K562 (cell line): Measurements from ENCODE around the gene CDC42SE2. TPM values are rescaled to one million over a fixed set of nuclear protein-coding genes. Genes with fewer than 3 reads are reported as not detected.
A peak's percentile ranks its signal among the peaks of the same experiment; 100 is the strongest.

Experiments
- ATAC-seq: fragments of 200-7000 bp; cut with Tn5 transposase; 3 replicates; pipeline ENCODE4 v1.9.1; 2020; ENCODE audit warnings: moderate library complexity
- BruUV-seq: library from RNA; stranded (reverse); fragments of 400-500 nt; replicated peaks from 2 replicates; lab custom pipeline; 2021; lab: Mats Ljungman, UMichigan
- CTCF ChIA-PET: fragments of 300-600 bp; formaldehyde crosslinking; extraction: SDS; loops from one replicate; lab custom pipeline; 2021; ENCODE audit warnings: low intra/inter-chr PET ratio; lab: Yijun Ruan, JAX
- POLR2A ChIA-PET: fragments of 300-600, 350-650 bp; sonication (Branson Sonifier 250); formaldehyde crosslinking; extraction: SDS; loops from one replicate; lab custom pipeline; 2021; ENCODE audit warnings: antibody characterized with exemption, inconsistent platforms; lab: Yijun Ruan, JAX
- DNase-seq, 4 experiments: peaks; one replicate each; pipeline versions ENCODE4 v3.0.0 to v3.0.0-alpha.2; 2011 to 2018; ENCODE audit warnings: low spot score in 3 of 4, mixed read lengths in 3 of 4; ENCODE audit errors: extremely low read depth in 1 of 4
- FAIRE-seq: peaks from 2 replicates; lab custom pipeline; 2011; peaks lifted over from hg19 to GRCh38; lab: Jason Lieb, UNC
- H2AFZ ChIP-seq: 2 replicates; pipeline ENCODE4 v1.6.0; 2011; ENCODE audit warnings: low read depth, low read length, control low read depth, inconsistent platforms
- H3K27ac ChIP-seq: fragments of 200-600 bp; 3 replicates; pipeline ENCODE4 v1.8.0; 2011; ENCODE audit warnings: low read depth, mild to moderate bottlenecking, control low read depth, inconsistent platforms, low read length, moderate library complexity, mixed read lengths; ENCODE audit errors: extremely low read depth
- H3K27me3 ChIP-seq, 2 experiments: fragments of 300-600 bp in 1 of 2; 2 replicates in 1 of 2; 3 replicates in 1 of 2; pipeline versions ENCODE4 v1.6.0 to v1.8.0; 2011; ENCODE audit warnings: inconsistent platforms in 2 of 2, low read length in 2 of 2, mild to moderate bottlenecking in 1 of 2, mixed read lengths in 1 of 2, moderate library complexity in 1 of 2; ENCODE audit not compliant: control insufficient read depth in 2 of 2, insufficient read depth in 2 of 2
- H3K36me3 ChIP-seq: fragments of 300-600 bp; 3 replicates; pipeline ENCODE4 v1.8.0; 2011; ENCODE audit warnings: mild to moderate bottlenecking, low read length, inconsistent platforms; ENCODE audit not compliant: control insufficient read depth, insufficient read depth
- H3K4me1 ChIP-seq, 2 experiments: fragments of 200-600 bp in 1 of 2; replicated peaks in 1 of 2; 2 replicates in 1 of 2; 3 replicates in 1 of 2; pipeline versions ENCODE4 v1.5.1 to v1.8.0; 2011; ENCODE audit warnings: inconsistent platforms in 2 of 2, low read length in 2 of 2, mild to moderate bottlenecking in 1 of 2, mixed read lengths in 1 of 2, moderate library complexity in 1 of 2; ENCODE audit not compliant: control insufficient read depth in 2 of 2, insufficient read depth in 2 of 2
- H3K4me2 ChIP-seq: 2 replicates; pipeline ENCODE4 v1.6.1; 2011; ENCODE audit warnings: low read length, control low read depth, inconsistent platforms, mixed read lengths; ENCODE audit not compliant: insufficient read depth
- H3K4me3 ChIP-seq: fragments of 200-600 bp; sonication (generic), shearing (Covaris generic); 2 replicates; pipeline ENCODE4 v1.5.1; 2016; ENCODE audit warnings: control low read depth, inconsistent platforms
- H3K79me2 ChIP-seq: fragments of 200-600 bp; 3 replicates; pipeline ENCODE4 v1.8.0; 2011; ENCODE audit warnings: low read length, inconsistent platforms; ENCODE audit not compliant: control insufficient read depth, insufficient read depth
- H3K9ac ChIP-seq, 2 experiments: 2 replicates each; pipeline versions ENCODE4 v1.6.0 to v1.6.1; 2011; ENCODE audit warnings: low read depth in 2 of 2, low read length in 2 of 2, control low read depth in 1 of 2, inconsistent platforms in 1 of 2, mild to moderate bottlenecking in 1 of 2, mixed read lengths in 1 of 2; ENCODE audit not compliant: insufficient read depth in 1 of 2
- H3K9me1 ChIP-seq: one replicate; pipeline ENCODE4 v1.6.0; 2011; ENCODE audit warnings: inconsistent platforms, mild to moderate bottlenecking, low read length, moderate library complexity; ENCODE audit not compliant: control insufficient read depth, insufficient read depth
- H3K9me3 ChIP-seq: replicated peaks from 2 replicates; pipeline ENCODE4 v1.5.1; 2011; ENCODE audit warnings: low read depth, low read length, inconsistent platforms; ENCODE audit not compliant: control insufficient read depth, insufficient read depth
- H4K20me1 ChIP-seq: replicated peaks from 2 replicates; pipeline ENCODE4 v1.6.1; 2011; ENCODE audit warnings: low read length, inconsistent platforms, mixed read lengths; ENCODE audit not compliant: control insufficient read depth, insufficient read depth
- CEBPG ChIP-seq, 3 experiments: fragments of 200-800 bp in 1 of 3; sonication (Bioruptor generic) in 1 of 3; sonication (generic) in 1 of 3; formaldehyde crosslinking in 1 of 3; IDR thresholded peaks in 2 of 3; conservative IDR thresholded peaks in 1 of 3; 2 replicates each; pipeline versions ENCODE4 v1.6.1 to v1.8.0; 2016 to 2022; ENCODE audit warnings: missing compliant biosample characterization in 2 of 3, missing genetic modification characterization in 2 of 3, mild to moderate bottlenecking in 1 of 3, missing genetic modification reagents in 1 of 3
- FOS ChIP-seq: IDR thresholded peaks from 3 replicates; pipeline ENCODE4 v1.6.1; 2011; ENCODE audit not compliant: insufficient read length; ENCODE audit errors: extremely low read depth
- MCM3 ChIP-seq: fragments of 450-650 bp; IDR thresholded peaks from 2 replicates; pipeline ENCODE4 v1.6.1; 2016
- MTA1 ChIP-seq: fragments of 450-650 bp; IDR thresholded peaks from 2 replicates; pipeline ENCODE4 v1.6.1; 2017; ENCODE audit warnings: borderline replicate concordance
- PCBP2 ChIP-seq: fragments of 200-400 bp; formaldehyde crosslinking; IDR thresholded peaks from 2 replicates; pipeline ENCODE4 v1.6.1; 2018; ENCODE audit warnings: low read length, low read depth, mild to moderate bottlenecking, moderate library complexity; ENCODE audit not compliant: poor library complexity, severe bottlenecking
- POLR2B ChIP-seq: fragments of 450-650 bp; IDR thresholded peaks from 2 replicates; pipeline ENCODE4 v1.6.1; 2018; ENCODE audit warnings: low read depth; ENCODE audit not compliant: partially characterized antibody
- POLR2G ChIP-seq: fragments of 200-400 bp; formaldehyde crosslinking; IDR thresholded peaks from 2 replicates; pipeline ENCODE4 v1.6.1; 2017; ENCODE audit warnings: low read depth, mild to moderate bottlenecking, antibody characterized with exemption, low read length, moderate library complexity
- PRPF4 ChIP-seq: fragments of 200-400 bp; formaldehyde crosslinking; IDR thresholded peaks from one replicate; pipeline ENCODE4 v1.6.1; 2017; ENCODE audit warnings: low read length, low read depth, mild to moderate bottlenecking; ENCODE audit not compliant: insufficient read depth, poor library complexity, severe bottlenecking
- RBM22 ChIP-seq: fragments of 200-400 bp; formaldehyde crosslinking; IDR thresholded peaks from 2 replicates; pipeline ENCODE4 v1.6.1; 2018; ENCODE audit warnings: low read length, low read depth; ENCODE audit not compliant: poor library complexity, severe bottlenecking
- ZBTB8A ChIP-seq: fragments of 450-650 bp; IDR thresholded peaks from 2 replicates; pipeline ENCODE4 v1.6.1; 2018; ENCODE audit warnings: mild to moderate bottlenecking, moderate library complexity; ENCODE audit not compliant: partially characterized antibody
- ZEB2 ChIP-seq: fragments of 450-650 bp; IDR thresholded peaks from 2 replicates; pipeline ENCODE4 v1.6.1; 2016
- ZNF311 ChIP-seq: fragments of 250-450 bp; sonication (Bioruptor Pico); IDR thresholded peaks from 2 replicates; pipeline ENCODE4 v1.4.0; 2020; ENCODE audit warnings: mild to moderate bottlenecking, moderate library complexity
- ZNF584 ChIP-seq: fragments of 200-800 bp; sonication (Bioruptor generic); IDR thresholded peaks from 2 replicates; pipeline ENCODE4 v1.6.1; 2016; ENCODE audit warnings: low read depth, mild to moderate bottlenecking, missing genetic modification characterization, missing compliant biosample characterization
- WGBS: fragments of 100-300 bp; shearing (Covaris generic); methylation state at CpG from one replicate; pipeline ENCODE4 v1.1.6; 2016; ENCODE audit warnings: low coverage, mixed read lengths; ENCODE audit not compliant: insufficient coverage; ENCODE audit errors: missing lambda C conversion rate; 5-methylcytosine and 5-hydroxymethylcytosine counted together
- in situ Hi-C: fragments of 300-500 bp; cut with MboI; formaldehyde crosslinking; loops from 4 replicates; pipeline ENCODE4 v1.15.0; 2018; ENCODE audit warnings: inconsistent platforms, mixed read lengths
- intact Hi-C: fragments of 100-400 bp; cut with micrococcal nuclease; formaldehyde crosslinking; loops from 2 replicates; pipeline ENCODE4 v1.14.2; 2022
- polyA plus RNA-seq, 8 experiments: library from polyadenylated mRNA; depleted of rRNA in 4 of 8; stranded (reverse) in 5 of 8; unstranded in 3 of 8; fragments of >200 nt; fragmentation: Nextera tagmentation in 2 of 8; fragmentation: Illumina TruSeq in 1 of 8; extraction: Ambion mirVana in 2 of 8; extraction: Trizol in 1 of 8; gene quantifications; 2 replicates each; pipeline versions ENCODE4 v1.2.1 to v1.2.3, GENCODE V29; 2011 to 2014; ENCODE audit warnings: inconsistent platforms in 1 of 8, missing spikeins in 1 of 8
- total RNA-seq, 7 experiments: library from RNA; depleted of rRNA in 6 of 7; stranded (reverse); fragments of >200 nt in 6 of 7; fragmentation: Illumina TruSeq in 2 of 7; extraction: Trizol in 2 of 7; gene quantifications; 2 replicates each; pipeline versions ENCODE4 v1.2.1 to v1.2.3, GENCODE V29; 2011 to 2021; ENCODE audit warnings: low replicate concordance in 1 of 7

Gene CDC42SE2
- total and polyA plus RNA-seq, 9 of the 15 experiments (the other 6 are each of a cell fraction or from before 2014, with no cell fraction given), result 24.8 to 44.3 (median 32.7) TPM

DNA sequence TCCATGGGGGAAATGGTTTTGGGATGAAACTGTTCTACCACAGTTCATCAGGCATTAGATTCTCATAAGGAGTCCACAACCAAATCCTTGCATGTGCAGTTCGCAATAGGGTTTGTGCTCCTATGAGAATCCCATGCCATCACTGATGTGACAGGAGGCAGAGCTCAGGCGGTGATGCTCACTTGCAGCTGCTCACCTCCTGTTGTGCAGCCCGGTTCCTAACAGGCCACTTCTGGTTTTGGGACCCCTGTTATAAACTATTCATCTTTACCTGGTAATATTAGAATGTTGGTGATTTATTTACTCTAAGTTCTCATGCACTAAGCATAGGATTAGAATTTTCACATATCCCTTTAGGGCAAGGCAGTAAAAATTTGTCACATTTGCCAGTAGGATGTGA lies 122.3 kb downstream of the CDC42SE2 start:
- Histone ChIP-seq H3K4me3 (no peak overlapping the region), H3K9me3 (no peaks in the 10 kb centered on the region), H3K27me3 (no peaks in the 10 kb centered on the region), H4K20me1 (no peaks in the 10 kb centered on the region), H3K9me1 (no peaks in the 10 kb centered on the region), H2AFZ (no peak overlapping the region), H3K27ac (no peak overlapping the region), H3K9ac (no peak overlapping the region), H3K36me3 (peaks cover 54% of the 10 kb centered on the region), H3K4me1 (peaks cover 6 to 35% of the 10 kb centered on the region in 2 experiments), H3K4me2 (no peak overlapping the region), H3K79me2 (peaks cover 38% of the 10 kb centered on the region)
- no TSS peak for BruUV-seq
- ATAC-seq (no peak), DNase-seq (no peak), FAIRE-seq (no peak)
- intact Hi-C loops, result loop anchor here (10.0 kb wide), 1 partner anchor 491 kb away; no protein-coding TSS in a partner anchor
- in situ Hi-C loops, result loop anchor here (25.0 kb wide), 1 partner anchor 499 kb away; no protein-coding TSS in a partner anchor
- TF ChIP-seq PCBP2 (no peak), ZNF311 (CRISPR knock-in tag) (no peak), CEBPG (CRISPR knock-in tag; IDR thresholded peaks at IDR 0.05) (no peak), CEBPG (tag; conservative IDR thresholded peaks at IDR 0.05 in 1 of 2, IDR thresholded peaks at IDR 0.05 in 1 of 2) (no peak), ZNF584 (CRISPR knock-in tag) (no peak)
- WGBS, result 100% methylated on average over 3 of the region's 3 CpGs
- ChIA-PET CTCF (no interaction called here), POLR2A (no interaction called here)

DNA sequence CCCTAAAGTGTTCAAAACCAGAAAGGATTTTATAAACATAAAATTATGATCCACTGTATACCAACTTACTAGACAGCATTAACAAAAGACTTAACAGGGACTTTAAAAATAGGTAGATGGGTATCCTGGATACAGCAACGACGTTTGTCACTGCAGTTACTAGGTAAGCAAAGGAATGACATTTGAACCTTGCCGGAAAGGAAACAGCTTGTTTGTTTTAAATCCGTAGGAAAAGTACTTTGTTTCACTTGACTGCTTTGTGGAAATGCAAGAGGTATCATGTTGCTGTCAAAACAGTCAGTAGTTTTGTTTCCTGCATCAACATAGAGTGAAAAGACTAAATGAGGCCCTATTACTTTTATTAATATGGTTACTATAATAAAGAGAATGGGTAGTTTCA lies 122.9 kb downstream of the CDC42SE2 start:
- peaks cover 33% of the 10 kb centered on the region for H3K79me2 ChIP-seq
- CTCF ChIA-PET, result interaction anchor here (0.6 kb wide), 1 partner anchor 42 kb away, joined by 4 read pairs; no protein-coding TSS in a partner anchor
- POLR2A ChIA-PET, result interaction anchor here (0.6 kb wide), 1 partner anchor 13 kb away, joined by 3 read pairs; no protein-coding TSS in a partner anchor
- BruUV-seq, result TSS peak; percentile 22
- intact Hi-C loops, result loop anchor here (10.0 kb wide), 1 partner anchor 492 kb away; no protein-coding TSS in a partner anchor
- H3K27ac ChIP-seq, result no peak overlapping the region
- ATAC-seq (no peak), DNase-seq (no peak), FAIRE-seq (no peak)
- H2AFZ ChIP-seq, result no peak overlapping the region
- no peak overlapping the region for H3K4me3 ChIP-seq
- H3K4me1 ChIP-seq, result peaks cover 3 to 32% of the 10 kb centered on the region in 2 experiments
- no peak overlapping the region for H3K4me2 ChIP-seq
- H3K27me3 ChIP-seq, result no peaks in the 10 kb centered on the region
- WGBS, result 65% methylated on average over 4 of the region's 4 CpGs
- in situ Hi-C loops, result loop anchor here (25.0 kb wide), 1 partner anchor 499 kb away; no protein-coding TSS in a partner anchor
- no peaks in the 10 kb centered on the region for H3K9me1 ChIP-seq
- H3K9me3 ChIP-seq, result no peaks in the 10 kb centered on the region
- no peaks in the 10 kb centered on the region for H4K20me1 ChIP-seq
- no peak overlapping the region for H3K9ac ChIP-seq
- H3K36me3 ChIP-seq, result peaks cover 60% of the 10 kb centered on the region
- TF ChIP-seq PRPF4, result no peak
- 0 out of 2 replicates have a peak, but pooled peaks have one; percentile 22 for TF ChIP-seq POLR2G
- TF ChIP-seq MTA1, result no peak
- peak; percentile 7 for TF ChIP-seq RBM22
- TF ChIP-seq FOS, result no peak
- TF ChIP-seq POLR2B, result no peak
- TF ChIP-seq MCM3, result no peak
- no peak for TF ChIP-seq ZEB2
- no peak for TF ChIP-seq ZBTB8A
